ENCODE results near the gene ZNF638.
A peak's percentile ranks its signal among the peaks of the same experiment; 100 is the strongest.
"Not testable (repeated sequence)": the region's sequence is repeated elsewhere in the genome, so short reads cannot be mapped to it uniquely, and the experiment has no call there.

The ZNF638 gene, protein sequence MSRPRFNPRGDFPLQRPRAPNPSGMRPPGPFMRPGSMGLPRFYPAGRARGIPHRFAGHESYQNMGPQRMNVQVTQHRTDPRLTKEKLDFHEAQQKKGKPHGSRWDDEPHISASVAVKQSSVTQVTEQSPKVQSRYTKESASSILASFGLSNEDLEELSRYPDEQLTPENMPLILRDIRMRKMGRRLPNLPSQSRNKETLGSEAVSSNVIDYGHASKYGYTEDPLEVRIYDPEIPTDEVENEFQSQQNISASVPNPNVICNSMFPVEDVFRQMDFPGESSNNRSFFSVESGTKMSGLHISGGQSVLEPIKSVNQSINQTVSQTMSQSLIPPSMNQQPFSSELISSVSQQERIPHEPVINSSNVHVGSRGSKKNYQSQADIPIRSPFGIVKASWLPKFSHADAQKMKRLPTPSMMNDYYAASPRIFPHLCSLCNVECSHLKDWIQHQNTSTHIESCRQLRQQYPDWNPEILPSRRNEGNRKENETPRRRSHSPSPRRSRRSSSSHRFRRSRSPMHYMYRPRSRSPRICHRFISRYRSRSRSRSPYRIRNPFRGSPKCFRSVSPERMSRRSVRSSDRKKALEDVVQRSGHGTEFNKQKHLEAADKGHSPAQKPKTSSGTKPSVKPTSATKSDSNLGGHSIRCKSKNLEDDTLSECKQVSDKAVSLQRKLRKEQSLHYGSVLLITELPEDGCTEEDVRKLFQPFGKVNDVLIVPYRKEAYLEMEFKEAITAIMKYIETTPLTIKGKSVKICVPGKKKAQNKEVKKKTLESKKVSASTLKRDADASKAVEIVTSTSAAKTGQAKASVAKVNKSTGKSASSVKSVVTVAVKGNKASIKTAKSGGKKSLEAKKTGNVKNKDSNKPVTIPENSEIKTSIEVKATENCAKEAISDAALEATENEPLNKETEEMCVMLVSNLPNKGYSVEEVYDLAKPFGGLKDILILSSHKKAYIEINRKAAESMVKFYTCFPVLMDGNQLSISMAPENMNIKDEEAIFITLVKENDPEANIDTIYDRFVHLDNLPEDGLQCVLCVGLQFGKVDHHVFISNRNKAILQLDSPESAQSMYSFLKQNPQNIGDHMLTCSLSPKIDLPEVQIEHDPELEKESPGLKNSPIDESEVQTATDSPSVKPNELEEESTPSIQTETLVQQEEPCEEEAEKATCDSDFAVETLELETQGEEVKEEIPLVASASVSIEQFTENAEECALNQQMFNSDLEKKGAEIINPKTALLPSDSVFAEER (N-terminal part only)

DNA sequence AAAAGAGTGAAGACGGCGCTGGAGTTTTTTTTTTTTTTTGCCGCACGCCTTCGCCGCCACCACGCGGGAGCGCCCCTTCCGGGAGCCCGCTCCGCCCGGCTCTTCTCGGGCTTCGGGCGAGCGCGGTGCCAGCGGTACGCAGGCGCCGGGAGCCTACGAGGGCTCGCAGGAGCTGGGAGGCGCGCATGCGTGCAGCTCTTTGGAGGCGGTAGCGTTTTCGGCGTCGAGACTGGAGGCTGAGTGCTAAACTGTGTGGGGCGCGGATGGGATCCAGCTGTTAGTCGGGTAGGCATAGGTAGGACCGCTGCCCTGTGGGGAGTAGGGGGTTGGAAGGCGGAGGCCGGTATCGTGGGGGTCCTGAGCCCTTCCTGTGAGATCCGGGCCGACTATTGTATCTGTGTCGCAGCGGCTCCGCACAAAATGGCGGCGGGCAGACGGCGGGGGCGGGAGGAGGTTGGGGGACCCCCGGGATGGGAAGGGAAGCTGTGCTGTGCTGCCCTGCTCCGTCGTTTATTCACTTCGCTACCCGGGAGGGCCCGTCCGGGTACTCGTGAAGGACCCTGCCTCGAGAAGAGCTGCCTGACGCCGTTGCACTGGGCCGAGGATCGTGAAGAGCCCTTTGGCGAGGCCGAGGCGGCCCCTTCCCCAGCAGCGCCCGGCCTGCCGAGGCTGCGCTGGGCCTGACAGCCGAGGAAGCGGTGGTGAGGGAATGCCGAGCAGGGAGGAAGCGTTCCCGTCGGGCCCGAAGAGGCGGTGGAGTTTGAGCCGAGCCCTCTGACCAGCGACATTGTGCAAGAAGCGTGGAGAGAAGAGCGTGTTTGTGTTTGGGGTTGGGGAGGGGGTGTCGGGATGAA, at the start of gene ZNF638:
Gene ZNF638 (plus strand): TSS at position 202 of the 854 bp plus-strand sequence. CDS start 17,173 bp downstream, outside the sequence.
- DNase-seq, result peak; percentile 90 to 93

DNA sequence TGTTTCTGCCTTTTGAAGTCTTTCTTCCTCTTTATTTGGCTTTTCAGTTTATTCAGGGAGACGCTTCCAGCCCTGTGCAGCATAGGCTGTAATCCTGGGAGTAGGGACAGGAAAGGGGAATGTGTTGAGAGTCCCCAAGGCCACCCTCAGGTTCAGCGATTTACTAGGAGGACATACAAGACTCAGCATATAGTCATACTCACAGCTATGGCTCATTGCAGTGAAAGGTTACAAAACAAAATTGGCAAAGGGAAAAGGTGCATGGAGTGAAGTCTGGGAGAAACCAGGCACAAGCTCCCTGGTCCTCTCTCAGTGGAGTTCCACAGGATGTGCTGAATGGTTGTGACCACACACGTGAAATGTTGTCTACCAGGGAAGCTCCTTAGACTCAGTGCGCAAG, 49.6 kb upstream of the ZNF638 start:
- DNase-seq, result no peak

DNA sequence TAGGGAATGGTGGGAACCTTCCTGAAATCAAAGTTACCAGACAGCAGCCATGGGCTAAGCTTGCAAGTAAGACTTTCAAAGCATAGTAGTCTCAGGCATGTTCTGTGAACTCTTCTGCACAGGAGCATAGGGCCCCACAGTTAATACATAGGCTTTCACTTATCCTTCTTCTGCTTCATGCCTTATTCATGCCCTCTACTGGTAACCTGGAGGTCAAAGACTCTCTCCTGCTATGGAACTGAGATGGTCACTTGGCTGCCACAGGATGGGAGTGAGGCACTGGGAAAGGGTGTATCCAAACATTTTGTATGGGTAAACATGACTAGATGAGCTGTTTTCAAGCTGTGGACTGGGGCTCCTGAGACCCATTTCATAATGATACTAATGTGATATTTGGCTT, 49.1 kb upstream of the ZNF638 start:
- no peak for DNase-seq

DNA sequence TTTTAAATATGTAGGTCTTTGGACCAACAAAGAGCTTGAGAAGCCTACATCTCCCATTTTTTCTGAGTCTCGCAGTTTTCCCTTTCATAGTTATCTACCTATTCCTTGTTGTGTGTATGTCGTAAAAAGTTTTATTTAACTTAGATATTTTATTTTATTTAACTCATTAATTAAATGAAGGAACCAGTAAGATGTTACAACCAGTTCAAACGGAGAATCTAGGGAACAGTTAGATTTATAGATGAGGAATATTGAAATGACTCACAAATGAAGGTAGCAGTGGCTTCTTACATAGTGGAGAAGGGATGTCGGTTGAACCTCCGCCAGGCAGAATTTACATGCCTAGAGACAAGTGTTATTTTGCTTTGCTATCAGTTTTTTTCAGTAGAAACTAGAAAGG, 48.5 kb upstream of the ZNF638 start:
- no peak for DNase-seq

DNA sequence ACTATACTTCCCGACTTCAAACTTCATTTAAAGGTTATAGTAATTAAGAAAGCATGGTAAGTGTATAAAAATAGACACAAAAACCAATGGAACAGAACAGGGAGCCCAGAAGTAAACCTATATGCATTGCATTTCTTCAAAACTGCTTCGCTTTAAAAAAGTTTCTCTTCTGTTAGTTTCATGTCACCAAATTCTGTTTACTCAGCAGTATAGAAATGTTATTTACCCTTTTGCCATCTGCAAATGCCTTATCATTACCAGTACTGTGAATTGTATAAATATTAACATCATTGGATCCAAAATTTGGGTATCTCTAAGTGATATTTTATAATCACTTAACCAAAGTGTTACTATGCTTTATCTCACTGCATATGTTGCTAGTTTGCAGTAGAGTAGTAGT, 45.9 kb upstream of the ZNF638 start:
- no peak for DNase-seq

DNA sequence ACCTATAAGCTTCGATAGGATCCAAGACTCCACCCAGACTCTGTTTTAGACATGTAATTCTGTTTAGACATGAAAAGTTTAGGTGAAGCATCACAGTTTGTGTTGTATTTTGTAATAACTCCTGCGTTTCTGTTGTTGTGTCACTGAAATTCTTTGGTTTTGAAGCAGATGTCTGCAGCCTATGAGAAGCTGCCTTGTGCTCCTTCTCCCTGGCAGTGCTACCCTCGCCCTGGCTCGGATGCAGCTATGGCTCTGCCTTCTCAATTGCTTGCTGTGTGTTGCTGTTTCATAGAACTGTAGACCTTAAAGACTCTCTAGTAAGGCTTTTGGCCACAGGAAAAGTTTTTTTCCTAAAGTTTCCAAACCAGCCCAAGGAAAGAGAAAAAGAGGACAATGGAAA, 40.2 kb upstream of the ZNF638 start:
- no peak for DNase-seq

DNA sequence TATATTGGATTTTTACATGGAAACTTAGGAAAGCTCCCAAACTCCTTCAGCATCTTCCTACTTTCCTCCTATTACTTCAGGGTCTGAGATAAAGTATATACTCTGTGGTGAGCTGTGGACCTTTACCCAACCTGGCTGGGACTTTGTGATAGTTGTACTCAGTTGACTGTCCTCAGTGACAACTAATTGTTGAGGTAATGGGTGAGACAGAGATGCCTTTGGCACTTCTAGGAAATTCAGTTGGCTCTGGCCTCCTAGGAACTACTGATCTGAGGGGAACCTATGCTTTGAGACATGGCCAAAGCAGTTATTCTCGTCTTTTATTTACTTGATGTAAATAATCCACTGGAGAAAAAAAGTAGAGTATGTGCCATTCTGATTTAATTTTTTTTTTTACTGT, 39.4 kb upstream of the ZNF638 start:
- DNase-seq, result no peak

DNA sequence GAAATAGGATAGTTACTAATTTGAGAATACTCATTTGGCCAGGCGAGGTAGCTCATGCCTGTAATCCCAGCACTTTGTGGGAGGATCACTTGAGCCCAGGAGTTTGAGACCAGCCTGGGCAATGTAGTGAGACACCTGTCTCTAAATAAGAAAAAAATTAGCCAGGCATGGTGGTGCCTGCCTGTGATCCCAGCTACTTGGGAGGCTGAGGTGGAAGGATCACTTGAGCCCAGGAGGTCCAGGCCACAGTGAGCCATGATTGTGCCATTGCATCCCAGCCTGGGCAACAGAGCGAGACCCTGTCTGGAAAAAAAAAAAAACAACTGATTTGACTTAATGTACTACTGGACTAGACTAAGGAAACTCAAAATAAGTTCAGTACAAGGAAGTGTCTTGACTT, 32.7 kb upstream of the ZNF638 start:
- DNase-seq, result no peak

DNA sequence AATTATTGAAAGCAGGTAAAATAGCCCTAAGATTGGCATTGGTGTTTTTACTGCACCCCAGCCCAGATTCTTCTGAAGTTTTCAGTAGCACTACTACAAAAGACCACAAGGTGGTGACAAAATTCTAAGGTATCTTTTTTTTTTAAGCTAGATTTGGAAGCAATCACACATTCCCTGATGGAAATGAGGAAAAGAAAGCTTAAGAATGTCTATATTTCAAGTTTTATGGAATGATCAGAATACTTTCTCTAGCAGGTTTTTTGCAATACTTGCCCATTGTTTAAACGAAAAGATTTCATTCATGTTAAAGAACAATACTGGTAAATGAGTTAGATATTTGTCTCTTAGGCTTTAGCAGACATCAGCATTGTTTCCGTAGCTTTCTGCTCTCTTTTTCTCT, 32.1 kb upstream of the ZNF638 start:
- DNase-seq, result no peak

DNA sequence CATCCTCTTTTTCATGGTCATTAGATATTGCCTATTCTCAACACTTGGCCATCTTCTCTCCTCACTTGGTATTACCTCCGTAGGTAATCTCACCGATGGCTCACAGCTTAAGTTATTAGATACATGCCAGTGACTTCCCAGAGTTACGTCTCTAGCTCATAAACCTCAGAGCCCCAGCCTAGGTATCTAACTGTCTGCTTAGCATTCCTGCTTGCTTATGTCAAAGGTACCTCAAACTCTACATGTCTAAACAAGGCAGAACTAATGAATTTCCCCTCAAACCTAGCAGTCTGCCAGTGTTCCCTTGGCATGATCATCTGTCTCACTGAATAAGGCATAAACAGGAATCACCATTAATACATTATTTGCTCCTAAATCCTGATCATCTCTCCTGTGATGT, 27.7 kb upstream of the ZNF638 start:
- DNase-seq, result no peak

DNA sequence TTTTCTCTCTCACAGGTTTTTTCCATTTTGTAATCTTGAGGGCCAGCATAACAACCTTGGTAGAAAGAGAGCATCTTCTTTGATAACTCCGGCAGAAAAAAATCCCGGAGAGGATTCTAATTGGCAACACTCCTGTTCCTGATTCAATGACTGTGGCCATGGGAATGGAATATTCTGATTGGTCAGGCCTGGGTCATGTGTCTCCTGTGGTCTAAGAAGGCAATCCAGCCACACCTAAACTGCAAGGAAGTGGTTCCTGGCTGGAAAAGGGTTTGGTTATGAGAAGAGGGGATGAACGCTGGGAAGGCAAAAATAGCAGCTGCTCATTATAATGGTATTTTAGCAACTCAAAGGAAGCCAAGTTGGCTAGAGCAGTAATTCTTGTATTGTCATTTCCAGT, 24.8 kb upstream of the ZNF638 start:
- DNase-seq, result no peak

DNA sequence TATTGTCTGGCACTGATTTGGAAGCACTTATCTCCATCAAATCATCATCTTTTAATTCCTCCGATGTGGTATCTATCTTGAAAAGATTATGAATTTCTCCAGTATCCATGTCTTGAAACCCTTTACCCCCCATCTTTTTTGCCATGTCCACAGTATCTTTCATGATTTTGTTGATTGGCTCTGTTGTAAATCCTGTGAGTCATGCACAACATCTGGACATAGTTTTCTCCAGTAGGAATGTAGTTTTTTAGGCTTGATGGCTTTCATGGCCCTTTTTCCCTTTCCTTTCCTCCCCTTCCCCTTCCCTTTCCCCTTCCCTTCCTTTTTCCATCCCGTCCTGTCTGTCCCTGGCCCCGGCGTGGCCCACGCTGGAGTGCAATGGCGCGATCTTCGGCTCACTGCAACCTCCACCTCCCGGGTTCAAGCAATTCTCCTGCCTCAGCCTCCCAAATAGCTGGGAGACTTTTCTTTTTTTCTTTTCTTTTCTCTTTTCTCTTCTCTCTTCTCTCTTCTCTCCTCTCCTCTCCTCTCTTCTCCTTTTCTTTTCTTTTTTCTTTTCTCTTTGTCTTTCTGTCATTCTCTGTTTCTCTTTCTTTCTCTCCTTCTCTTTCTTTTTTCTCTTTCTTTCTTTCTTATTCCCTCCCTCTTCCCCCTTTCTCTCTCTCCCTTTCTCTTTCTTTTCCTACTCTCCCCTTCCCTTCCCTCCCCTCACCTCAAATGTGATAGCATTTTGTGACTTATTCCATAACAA, 18.4 kb upstream of the ZNF638 start:
- no peak for DNase-seq

DNA sequence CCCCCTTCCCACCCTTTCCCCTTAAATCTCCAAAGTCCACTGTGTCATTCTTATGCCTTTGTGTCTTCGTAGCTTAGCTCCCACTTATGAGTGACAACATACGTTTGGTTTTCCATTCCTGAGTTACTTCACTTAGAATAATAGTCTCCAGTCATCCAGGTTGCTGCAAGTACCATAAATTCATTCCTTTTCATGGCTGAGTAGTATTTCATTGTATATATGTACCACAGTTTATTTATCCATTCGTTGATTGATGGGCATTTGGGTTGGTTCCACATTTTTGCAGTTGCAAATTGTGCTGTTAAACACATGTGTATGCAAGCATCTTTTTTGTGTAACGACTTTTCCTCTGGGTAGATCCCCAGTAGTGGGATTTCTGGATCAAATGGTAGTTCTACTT, 14.5 kb upstream of the ZNF638 start:
- no peak for DNase-seq

DNA sequence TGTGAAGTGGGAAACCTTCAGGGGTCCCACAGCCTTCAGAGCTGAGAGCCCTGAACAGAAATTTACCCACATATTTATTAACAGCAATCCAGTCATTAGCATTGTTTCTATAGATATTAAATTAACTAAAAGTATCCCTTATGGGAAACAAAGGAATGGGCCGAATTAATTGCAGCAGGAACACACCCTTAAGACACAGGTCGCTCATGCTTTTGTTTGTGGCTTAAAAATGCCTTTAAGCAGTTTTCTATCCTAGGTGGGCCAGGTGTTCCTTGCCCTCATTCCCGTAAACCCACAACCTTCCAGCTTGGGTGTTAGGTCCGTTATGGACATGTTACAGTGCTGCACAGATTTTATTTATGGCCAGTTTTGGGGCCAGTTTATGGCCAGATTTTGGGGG, 13.7 kb upstream of the ZNF638 start:
- DNase-seq, result not testable (repeated sequence)

DNA sequence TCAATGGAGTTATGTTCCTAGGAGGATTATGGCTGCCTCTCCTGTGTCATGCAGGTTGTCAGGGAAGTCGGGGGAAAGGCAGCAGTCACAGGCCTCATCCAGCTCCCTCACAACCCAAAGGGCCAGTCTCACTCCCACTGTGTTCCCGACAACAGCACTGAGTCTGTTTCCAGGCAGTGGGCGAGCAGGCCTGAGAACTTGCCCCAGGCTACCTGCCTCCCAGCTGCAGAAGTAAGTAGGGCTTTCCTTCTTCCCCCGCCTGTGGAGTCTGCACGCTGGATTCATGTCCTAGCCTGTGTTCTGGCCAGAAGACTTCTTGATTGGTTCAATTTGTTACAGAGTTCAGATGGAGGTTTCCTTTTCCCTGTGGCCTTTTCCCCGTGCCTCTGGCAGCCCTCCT, 8.2 kb upstream of the ZNF638 start:
- no peak for DNase-seq

DNA sequence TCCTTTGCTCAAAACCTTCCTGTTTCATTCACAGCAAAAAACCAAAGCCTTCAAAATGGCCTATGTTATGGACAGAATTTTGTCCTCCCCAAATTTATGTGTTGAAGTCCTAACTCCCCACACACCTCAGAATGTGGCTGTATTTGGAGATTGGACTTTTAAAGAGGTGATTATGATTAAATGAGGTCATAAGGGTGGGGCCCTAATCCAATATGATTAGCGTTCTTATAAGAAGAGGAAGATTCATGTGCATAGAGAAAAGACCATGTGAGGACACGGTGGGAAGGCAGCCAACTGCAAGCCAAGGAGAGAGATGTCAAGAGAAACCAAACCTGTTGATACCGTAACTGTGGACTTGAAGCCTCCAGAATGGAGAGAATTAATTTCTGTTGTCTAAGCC, 4.6 kb upstream of the ZNF638 start:
- DNase-seq, result no peak

DNA sequence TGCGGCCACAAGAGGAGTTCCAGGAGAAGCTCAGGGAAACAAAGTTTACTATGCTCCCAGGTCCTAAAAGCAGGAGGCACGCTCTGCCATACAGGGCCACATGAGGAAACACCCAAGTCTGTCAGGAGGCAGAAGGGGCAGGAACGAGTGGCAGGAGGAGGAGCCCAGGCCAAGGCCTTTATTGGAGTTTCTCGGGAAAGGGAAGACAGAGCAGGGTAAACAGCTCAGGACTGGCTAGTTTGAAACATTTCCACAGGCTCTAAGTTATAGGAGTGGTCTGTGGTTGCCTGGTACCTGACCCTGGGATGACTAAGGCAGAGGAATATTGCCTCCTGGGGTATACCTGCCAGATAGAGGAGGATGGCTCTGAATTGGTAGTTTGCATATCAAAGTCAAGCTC, 3.7 kb upstream of the ZNF638 start:
- no peak for DNase-seq

DNA sequence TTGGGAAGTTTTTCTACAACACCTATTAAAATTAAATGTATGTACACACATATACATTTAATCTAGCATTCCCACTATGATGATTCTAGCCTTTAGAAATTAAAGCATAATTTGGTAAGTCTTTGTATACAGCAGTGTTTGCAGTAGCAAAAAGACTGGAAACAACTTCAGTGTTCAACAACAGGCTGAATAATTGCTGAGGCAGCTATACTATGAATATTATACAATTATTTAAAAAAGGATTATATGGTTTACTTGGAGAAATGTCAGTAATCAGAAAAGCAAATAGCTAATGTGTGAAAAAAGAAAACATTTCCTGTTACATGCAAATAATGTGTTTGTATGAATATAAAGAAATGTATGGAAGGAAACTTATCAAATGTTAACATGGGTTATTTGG, 1.4 kb upstream of the ZNF638 start:
- no peak for DNase-seq

DNA sequence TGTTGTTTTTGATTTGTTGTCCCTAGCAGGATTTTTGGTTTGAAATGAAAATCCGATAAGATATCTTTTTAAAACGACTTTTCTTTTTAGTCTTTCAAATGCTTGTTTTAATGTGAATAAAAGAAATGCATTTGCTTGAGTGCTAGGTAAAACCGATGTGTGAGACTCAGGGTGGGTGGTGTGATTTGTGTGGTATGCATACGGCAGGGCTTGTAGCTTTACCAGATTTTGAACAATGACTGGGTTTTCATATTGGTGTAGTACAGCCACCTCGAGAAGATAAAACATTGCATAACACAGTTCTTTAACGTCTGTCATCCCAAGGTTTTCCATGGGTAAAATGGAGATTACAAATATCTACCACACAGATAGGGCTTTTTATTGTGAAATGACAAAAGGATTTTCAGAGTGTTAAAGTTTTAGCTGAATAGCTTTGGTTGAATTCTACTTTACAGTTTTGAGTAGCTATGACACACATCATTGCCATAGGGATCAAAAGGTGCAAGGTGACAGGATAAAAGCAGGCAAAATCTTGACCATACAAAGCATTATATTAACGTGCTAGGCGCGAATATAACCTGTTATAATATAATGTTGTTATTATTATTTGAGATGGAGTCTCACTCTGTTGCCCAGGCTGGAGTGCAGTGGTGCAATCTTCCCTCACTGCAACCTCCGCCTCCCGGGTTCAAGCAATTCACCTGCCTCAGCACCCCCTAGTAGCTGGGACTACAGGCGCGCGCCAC, 824 bp upstream of the ZNF638 start:
- DNase-seq, result no peak

DNA sequence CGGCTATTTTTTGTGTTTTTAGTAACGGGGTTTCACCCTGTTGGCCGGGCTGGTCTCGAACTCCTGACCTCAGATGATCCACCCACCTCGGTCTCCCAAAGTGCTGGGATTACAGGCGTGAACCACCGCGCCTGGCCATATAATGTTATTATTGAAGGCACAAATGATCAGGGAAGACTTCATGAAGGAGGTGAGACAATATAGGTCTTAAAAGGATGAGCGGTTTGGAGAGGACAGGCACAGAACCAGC, 326 bp upstream of the ZNF638 start:
- DNase-seq, result not testable (repeated sequence)

DNA sequence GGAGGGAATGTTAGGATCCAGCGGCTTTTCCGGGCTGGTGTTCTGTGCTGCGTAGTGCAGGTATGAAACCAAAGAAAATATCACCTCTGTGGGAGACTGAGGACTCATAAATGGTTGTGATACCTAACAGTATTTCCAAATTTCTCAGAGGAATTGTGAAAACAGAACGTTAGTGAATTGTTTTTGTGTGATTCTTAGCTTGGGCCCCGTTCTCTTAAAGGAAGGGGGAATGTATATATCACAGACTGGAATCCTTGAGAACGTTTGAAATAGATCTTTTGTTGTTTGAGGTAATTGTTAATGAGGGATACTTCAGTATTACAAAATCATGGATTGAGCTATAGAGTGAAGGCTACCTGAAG, 834 bp downstream of the ZNF638 start:
- no peak for DNase-seq

All from activated T-cell treated with anti-CD3 and anti-CD28 coated beads, Interleukin-2, amount 50 U/mL, for 48 hours (primary cell).